WI38 (cell line): ENCODE data around the gene DYNC1I1.

Experiments used
- H3K4me3 ChIP-seq: 2 replicates; pipeline ENCODE4 v1.5.1; 2011; ENCODE audit warnings: low read depth, mild to moderate bottlenecking, control low read depth, low read length
- CTCF ChIP-seq: IDR thresholded peaks from 2 replicates; pipeline ENCODE4 v1.5.1; 2012; ENCODE audit warnings: low read depth, mild to moderate bottlenecking, control low read depth, low read length

DYNC1I1 gene

GRCh38 chr7:95749515-95749914 lies 22.8 kb upstream of the DYNC1I1 start:
- no peak for TF ChIP-seq CTCF
- no peak overlapping the region for H3K4me3 ChIP-seq

- TF ChIP-seq CTCF, result no peak
- H3K4me3 ChIP-seq, result no peak overlapping the region
Observed at GRCh38 chr7:95753440-95753839, 18.9 kb upstream of the DYNC1I1 start.

GRCh38 chr7:95755277-95755934 lies 16.9 kb upstream of the DYNC1I1 start:
- TF ChIP-seq CTCF, result no peak
- H3K4me3 ChIP-seq, result no peak overlapping the region

DNA sequence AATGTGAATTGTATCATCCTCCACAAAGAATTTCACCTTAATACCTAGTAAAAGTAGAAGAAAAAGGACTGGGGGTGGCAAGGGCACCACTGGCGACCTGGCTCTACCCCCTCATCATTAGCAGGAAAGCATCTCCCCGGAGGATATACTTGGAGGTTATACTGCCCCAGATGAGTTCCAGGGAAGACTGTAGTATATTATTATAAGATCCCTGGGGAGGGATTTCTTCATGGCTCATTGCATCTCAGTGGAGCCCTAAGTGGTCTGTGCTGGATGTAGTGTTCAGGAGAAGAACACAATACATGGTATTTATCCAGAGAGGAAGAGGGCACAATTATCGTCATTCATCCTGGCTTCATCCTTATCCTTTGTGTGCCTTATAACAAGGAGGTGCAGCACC lies 14.2 kb upstream of the DYNC1I1 start:
- no peak overlapping the region for H3K4me3 ChIP-seq
- TF ChIP-seq CTCF, result no peak

DNA sequence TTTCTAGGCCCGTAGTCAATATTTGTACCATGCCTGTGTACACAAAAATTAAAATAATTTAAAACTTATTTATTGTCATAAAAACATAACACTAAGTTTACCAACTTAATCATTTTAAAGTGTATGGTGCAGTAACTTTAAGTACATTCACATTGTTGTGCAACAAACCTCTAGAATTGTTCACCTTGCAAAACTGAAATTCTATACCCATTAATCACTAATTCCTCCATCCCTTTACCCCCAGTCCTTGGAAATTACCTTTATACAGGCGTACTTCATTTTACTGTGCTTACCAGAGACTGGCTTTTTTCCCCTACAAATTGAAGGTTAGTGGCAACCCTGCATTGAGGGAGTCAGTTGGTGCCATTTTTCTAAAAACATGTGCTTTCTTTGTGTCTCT lies 6.3 kb upstream of the DYNC1I1 start:
- no peak for TF ChIP-seq CTCF
- no peak overlapping the region for H3K4me3 ChIP-seq

- no peak for TF ChIP-seq CTCF
- H3K4me3 ChIP-seq, result no peak overlapping the region
Observed at GRCh38 chr7:95766657-95767056, 5.7 kb upstream of the DYNC1I1 start.

DNA sequence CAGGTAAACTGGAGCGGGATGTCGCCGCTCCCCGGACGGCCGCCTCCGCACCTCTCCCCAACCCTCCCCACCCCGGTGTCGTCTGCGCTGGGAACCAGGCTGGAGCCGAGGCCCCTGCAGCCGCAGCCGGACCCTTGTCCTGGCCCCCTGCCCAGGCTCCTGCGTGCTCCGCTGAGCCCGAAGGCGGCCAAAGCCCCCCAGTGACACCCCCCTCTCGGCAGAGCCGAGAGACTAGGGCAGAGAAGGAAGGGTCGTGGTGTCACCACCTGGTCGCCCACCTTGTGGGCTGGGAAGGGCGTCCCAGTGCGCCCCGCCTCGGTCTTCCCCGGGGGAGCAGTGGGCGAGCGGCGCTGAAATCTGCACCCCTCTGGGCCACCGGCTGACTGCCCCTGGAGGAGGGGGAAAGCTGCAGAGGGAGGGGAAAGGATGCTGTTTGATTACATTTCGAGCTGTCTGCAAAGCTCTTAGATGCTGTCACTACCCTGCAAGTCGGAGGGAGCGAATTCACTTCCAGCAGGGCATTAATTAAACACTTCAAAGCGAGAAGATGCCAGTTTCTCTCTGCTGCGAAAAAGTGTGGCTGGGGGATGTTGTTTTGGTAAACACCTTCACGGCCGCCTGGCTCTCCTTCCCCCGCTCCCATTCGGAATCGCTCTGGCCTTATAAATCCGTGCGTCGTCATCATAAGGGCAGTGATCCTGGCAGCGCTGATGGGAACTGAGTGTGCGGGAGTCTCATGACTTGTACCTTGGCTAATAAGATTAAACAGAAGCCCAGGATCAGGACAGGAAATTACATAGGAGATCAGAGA lies 622 bp downstream of the DYNC1I1 start:
- no peak for TF ChIP-seq CTCF
- H3K4me3 ChIP-seq, result peak overlapping the region; percentile 32
